A549 (cell line): ENCODE results near the gene KAT7. TPM values are rescaled to one million over a fixed set of nuclear protein-coding genes. Genes with fewer than 3 reads are reported as not detected.

Source experiments
- ATAC-seq, 2 experiments: fragments of 200-7000 bp in 1 of 2; fragments of >200 bp in 1 of 2; cut with Nextera tagmentation in 1 of 2; cut with Tn5 transposase in 1 of 2; 3 replicates each; pipeline versions ENCODE4 v1.8.0 to v1.9.1; 2018 to 2020; ENCODE audit warnings: mild to moderate bottlenecking in 1 of 2, moderate library complexity in 1 of 2
- CTCF ChIA-PET: fragments of 300-600 bp; sonication (Branson Sonifier 250); formaldehyde crosslinking; extraction: SDS; loops from one replicate; lab custom pipeline; 2021; ENCODE audit warnings: antibody characterized with exemption, inconsistent platforms; lab: Yijun Ruan, JAX
- POLR2A ChIA-PET: fragments of 350-600 bp; formaldehyde crosslinking; extraction: SDS; loops from one replicate; lab custom pipeline; 2021; ENCODE audit warnings: antibody characterized with exemption, inconsistent platforms; lab: Yijun Ruan, JAX
- DNase-seq, 2 experiments: peaks; one replicate each; pipeline versions ENCODE4 v3.0.0 to v3.0.0-alpha.2; 2011 to 2016; ENCODE audit warnings: low read depth in 1 of 2, low spot score in 1 of 2
- FAIRE-seq: peaks from 2 replicates; lab custom pipeline; 2011; peaks lifted over from hg19 to GRCh38; lab: Jason Lieb, UNC
- H3K27ac ChIP-seq, 2 experiments: fragments of >200 bp; sonication (Bioruptor Twin); formaldehyde crosslinking; 3 replicates each; pipeline ENCODE4 v1.5.1; 2016 to 2017
- H3K4me1 ChIP-seq: fragments of >200 bp; sonication (Bioruptor Twin); formaldehyde crosslinking; 3 replicates; pipeline ENCODE4 v1.6.1; 2016
- H3K4me2 ChIP-seq: fragments of >200 bp; sonication (Bioruptor Twin); formaldehyde crosslinking; 3 replicates; pipeline ENCODE4 v1.6.1; 2016
- H3K4me3 ChIP-seq: fragments of >200 bp; sonication (Bioruptor Twin); formaldehyde crosslinking; 3 replicates; pipeline ENCODE4 v1.5.1; 2016
- H3K9me3 ChIP-seq: fragments of >200 bp; sonication (Bioruptor Twin); formaldehyde crosslinking; 3 replicates; pipeline ENCODE4 v1.6.1; 2016
- CEBPB ChIP-seq, 2 experiments: fragments of >200 bp in 1 of 2; sonication (Bioruptor Twin) in 1 of 2; formaldehyde crosslinking in 1 of 2; IDR thresholded peaks; 2 replicates each; pipeline ENCODE4 v1.6.1; 2012 to 2016
- CHD4 ChIP-seq: fragments of 200-600 bp; sonication (generic); IDR thresholded peaks from 2 replicates; pipeline ENCODE4 v1.6.1; 2016; ENCODE audit warnings: antibody characterized with exemption, mild to moderate bottlenecking, borderline replicate concordance
- EHMT2 ChIP-seq: fragments of 200-600 bp; sonication (generic); IDR thresholded peaks from 2 replicates; pipeline ENCODE4 v1.6.1; 2016; ENCODE audit warnings: antibody characterized with exemption, low read depth, mild to moderate bottlenecking, moderate library complexity
- HDAC2 ChIP-seq: fragments of 200-600 bp; sonication (generic); IDR thresholded peaks from 2 replicates; pipeline ENCODE4 v1.6.1; 2016
- HOXA7 ChIP-seq: fragments of 250-450 bp; sonication (Bioruptor Pico); IDR thresholded peaks from 2 replicates; pipeline ENCODE4 v1.5.0; 2020; ENCODE audit warnings: mild to moderate bottlenecking, moderate library complexity
- HOXB5 ChIP-seq: fragments of 250-450 bp; sonication (Bioruptor Pico); IDR thresholded peaks from 2 replicates; pipeline ENCODE4 v1.5.0; 2020; ENCODE audit warnings: mild to moderate bottlenecking, moderate library complexity
- JUNB ChIP-seq: fragments of >200 bp; sonication (Bioruptor Twin); formaldehyde crosslinking; IDR thresholded peaks from 2 replicates; pipeline ENCODE4 v1.6.1; 2016
- MAZ ChIP-seq: fragments of 150-350 bp; IDR thresholded peaks from 2 replicates; pipeline ENCODE4 v1.6.1; 2014; ENCODE audit warnings: antibody characterized with exemption, low read depth, low read length, borderline replicate concordance
- NFE2L2 ChIP-seq: fragments of 150-350 bp; conservative IDR thresholded peaks from 2 replicates; pipeline ENCODE4 v1.6.1; 2014; ENCODE audit warnings: low read length
- NPAS2 ChIP-seq: fragments of 250-450 bp; sonication (Bioruptor Pico); IDR thresholded peaks from 2 replicates; pipeline ENCODE4 v1.8.0; 2022; ENCODE audit warnings: mild to moderate bottlenecking, moderate library complexity, borderline replicate concordance
- NR3C1 ChIP-seq: fragments of >200 bp; sonication (Bioruptor Twin); formaldehyde crosslinking; IDR thresholded peaks from 3 replicates; pipeline ENCODE4 v1.6.1; 2017
- POLR2AphosphoS2 ChIP-seq: conservative IDR thresholded peaks from 2 replicates; pipeline ENCODE4 v1.6.1; 2012; ENCODE audit warnings: low read length, improper control_type of control experiment, inconsistent platforms
- RAD21 ChIP-seq, 2 experiments: fragments of >200 bp in 1 of 2; sonication (Bioruptor Twin) in 1 of 2; formaldehyde crosslinking in 1 of 2; IDR thresholded peaks in 1 of 2; conservative IDR thresholded peaks in 1 of 2; 2 replicates in 1 of 2; 3 replicates in 1 of 2; pipeline ENCODE4 v1.6.1; 2012 to 2018; ENCODE audit warnings: inconsistent platforms in 1 of 2
- RARB ChIP-seq: fragments of 250-450 bp; sonication (Bioruptor Pico); IDR thresholded peaks from 2 replicates; pipeline ENCODE4 v1.8.0; 2021; ENCODE audit warnings: mild to moderate bottlenecking, moderate library complexity
- RCOR1 ChIP-seq: fragments of 150-350 bp; IDR thresholded peaks from 2 replicates; pipeline ENCODE4 v1.6.1; 2014; ENCODE audit warnings: antibody characterized with exemption, low read length, low read depth
- SREBF2 ChIP-seq: fragments of 450-650 bp; IDR thresholded peaks from 2 replicates; pipeline ENCODE4 v1.6.1; 2014; ENCODE audit warnings: mild to moderate bottlenecking, moderate library complexity
- WGBS: methylation state at CpG from one replicate; pipeline ENCODE4 v1.1.6; 2017; ENCODE audit errors: missing lambda C conversion rate; 5-methylcytosine and 5-hydroxymethylcytosine counted together
- polyA plus RNA-seq, 4 experiments: library from polyadenylated mRNA; depleted of rRNA in 3 of 4; stranded (reverse); fragments of >200 nt; fragmentation: RNase III in 1 of 4; extraction: RNeasy Plus Mini Kit Qiagen cat#74134 plus additional on column Dnase treatment in 1 of 4; gene quantifications; 2 replicates in 3 of 4; 3 replicates in 1 of 4; pipeline ENCODE4 v1.2.3, GENCODE V29; 2011 to 2017
- TF ChIP-seq, protein P1 (sequence below): fragments of 200-600 bp; sonication (generic); IDR thresholded peaks from 2 replicates; pipeline ENCODE4 v1.6.1; 2016; ENCODE audit warnings: antibody characterized with exemption, mild to moderate bottlenecking, moderate library complexity
- TF ChIP-seq, protein P2 (sequence below): fragments of 150-350 bp; IDR thresholded peaks from 2 replicates; pipeline ENCODE4 v1.6.1; 2014; ENCODE audit warnings: low read depth, mild to moderate bottlenecking, low read length
- TF ChIP-seq, protein P3 (sequence below): IDR thresholded peaks from 2 replicates; pipeline ENCODE4 v1.6.1; 2012; ENCODE audit warnings: low read depth, borderline replicate concordance
- TF ChIP-seq, protein P4 (sequence below): fragments of 250-450 bp; sonication (Bioruptor Pico); IDR thresholded peaks from 2 replicates; pipeline ENCODE4 v1.5.0; 2020; ENCODE audit warnings: low read depth, mild to moderate bottlenecking, moderate library complexity

KAT7 gene
- polyA plus RNA-seq, 2 of the 4 experiments (the other 2 are of a cell fraction), result 33.2 to 48.7 TPM

DNA sequence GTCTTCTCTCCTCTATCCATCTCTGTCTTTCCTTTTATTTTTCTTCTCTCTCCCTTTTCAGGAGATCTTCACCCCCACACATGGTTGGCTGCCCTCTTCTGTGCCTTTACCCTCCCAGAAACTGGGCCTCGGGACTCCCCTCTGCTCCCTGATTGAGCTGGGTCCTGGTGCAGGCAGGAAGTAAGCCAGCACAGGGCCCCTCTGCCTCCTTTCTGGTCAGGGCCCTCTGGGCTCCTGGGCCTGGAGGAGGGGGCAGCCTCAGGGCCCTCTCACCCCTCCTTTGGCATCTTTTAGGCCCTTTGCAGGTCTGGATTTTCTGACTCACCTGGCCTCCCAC is 80.5 kb downstream of the KAT7 start:
- ChIA-PET CTCF (interaction anchor here (13.1 to 34.2 kb wide), 3 partner anchors 6 to 117 kb away, joined by 194 to 1602 read pairs (median 194); partner anchors contain the start of genes DLX3 and DLX4), POLR2A (no interaction called here)
- Histone ChIP-seq H3K4me2 (no peak overlapping the region), H3K4me1 (no peaks in the 10 kb centered on the region), H3K27ac (no peak overlapping the region), H3K9me3 (no peaks in the 10 kb centered on the region), H3K4me3 (no peak overlapping the region)
- FAIRE-seq (no peak), DNase-seq (no peak), ATAC-seq (no peak)
- WGBS, result 21% methylated on average over 1 of the region's 1 CpG
- TF ChIP-seq HOXB5 (no peak), NR3C1 (no peak), EHMT2 (no peak), NFE2L2 (no peak), SREBF2 (no peak), JUNB (no peak), RCOR1 (no peak), HOXA7 (CRISPR knock-in tag) (no peak), RARB (no peak), CEBPB (IDR thresholded peaks at IDR 0.05) (no peak), NPAS2 (CRISPR knock-in tag) (no peak), MAZ (no peak)
- TF ChIP-seq, protein P1, sequence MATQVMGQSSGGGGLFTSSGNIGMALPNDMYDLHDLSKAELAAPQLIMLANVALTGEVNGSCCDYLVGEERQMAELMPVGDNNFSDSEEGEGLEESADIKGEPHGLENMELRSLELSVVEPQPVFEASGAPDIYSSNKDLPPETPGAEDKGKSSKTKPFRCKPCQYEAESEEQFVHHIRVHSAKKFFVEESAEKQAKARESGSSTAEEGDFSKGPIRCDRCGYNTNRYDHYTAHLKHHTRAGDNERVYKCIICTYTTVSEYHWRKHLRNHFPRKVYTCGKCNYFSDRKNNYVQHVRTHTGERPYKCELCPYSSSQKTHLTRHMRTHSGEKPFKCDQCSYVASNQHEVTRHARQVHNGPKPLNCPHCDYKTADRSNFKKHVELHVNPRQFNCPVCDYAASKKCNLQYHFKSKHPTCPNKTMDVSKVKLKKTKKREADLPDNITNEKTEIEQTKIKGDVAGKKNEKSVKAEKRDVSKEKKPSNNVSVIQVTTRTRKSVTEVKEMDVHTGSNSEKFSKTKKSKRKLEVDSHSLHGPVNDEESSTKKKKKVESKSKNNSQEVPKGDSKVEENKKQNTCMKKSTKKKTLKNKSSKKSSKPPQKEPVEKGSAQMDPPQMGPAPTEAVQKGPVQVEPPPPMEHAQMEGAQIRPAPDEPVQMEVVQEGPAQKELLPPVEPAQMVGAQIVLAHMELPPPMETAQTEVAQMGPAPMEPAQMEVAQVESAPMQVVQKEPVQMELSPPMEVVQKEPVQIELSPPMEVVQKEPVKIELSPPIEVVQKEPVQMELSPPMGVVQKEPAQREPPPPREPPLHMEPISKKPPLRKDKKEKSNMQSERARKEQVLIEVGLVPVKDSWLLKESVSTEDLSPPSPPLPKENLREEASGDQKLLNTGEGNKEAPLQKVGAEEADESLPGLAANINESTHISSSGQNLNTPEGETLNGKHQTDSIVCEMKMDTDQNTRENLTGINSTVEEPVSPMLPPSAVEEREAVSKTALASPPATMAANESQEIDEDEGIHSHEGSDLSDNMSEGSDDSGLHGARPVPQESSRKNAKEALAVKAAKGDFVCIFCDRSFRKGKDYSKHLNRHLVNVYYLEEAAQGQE, result no peak
- TF ChIP-seq, protein P2, sequence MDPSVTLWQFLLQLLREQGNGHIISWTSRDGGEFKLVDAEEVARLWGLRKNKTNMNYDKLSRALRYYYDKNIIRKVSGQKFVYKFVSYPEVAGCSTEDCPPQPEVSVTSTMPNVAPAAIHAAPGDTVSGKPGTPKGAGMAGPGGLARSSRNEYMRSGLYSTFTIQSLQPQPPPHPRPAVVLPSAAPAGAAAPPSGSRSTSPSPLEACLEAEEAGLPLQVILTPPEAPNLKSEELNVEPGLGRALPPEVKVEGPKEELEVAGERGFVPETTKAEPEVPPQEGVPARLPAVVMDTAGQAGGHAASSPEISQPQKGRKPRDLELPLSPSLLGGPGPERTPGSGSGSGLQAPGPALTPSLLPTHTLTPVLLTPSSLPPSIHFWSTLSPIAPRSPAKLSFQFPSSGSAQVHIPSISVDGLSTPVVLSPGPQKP, result no peak
- TF ChIP-seq, protein P3, sequence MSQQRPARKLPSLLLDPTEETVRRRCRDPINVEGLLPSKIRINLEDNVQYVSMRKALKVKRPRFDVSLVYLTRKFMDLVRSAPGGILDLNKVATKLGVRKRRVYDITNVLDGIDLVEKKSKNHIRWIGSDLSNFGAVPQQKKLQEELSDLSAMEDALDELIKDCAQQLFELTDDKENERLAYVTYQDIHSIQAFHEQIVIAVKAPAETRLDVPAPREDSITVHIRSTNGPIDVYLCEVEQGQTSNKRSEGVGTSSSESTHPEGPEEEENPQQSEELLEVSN, result no peak
- TF ChIP-seq, protein P4, sequence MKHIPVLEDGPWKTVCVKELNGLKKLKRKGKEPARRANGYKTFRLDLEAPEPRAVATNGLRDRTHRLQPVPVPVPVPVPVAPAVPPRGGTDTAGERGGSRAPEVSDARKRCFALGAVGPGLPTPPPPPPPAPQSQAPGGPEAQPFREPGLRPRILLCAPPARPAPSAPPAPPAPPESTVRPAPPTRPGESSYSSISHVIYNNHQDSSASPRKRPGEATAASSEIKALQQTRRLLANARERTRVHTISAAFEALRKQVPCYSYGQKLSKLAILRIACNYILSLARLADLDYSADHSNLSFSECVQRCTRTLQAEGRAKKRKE (CRISPR knock-in tag), result no peak

DNA sequence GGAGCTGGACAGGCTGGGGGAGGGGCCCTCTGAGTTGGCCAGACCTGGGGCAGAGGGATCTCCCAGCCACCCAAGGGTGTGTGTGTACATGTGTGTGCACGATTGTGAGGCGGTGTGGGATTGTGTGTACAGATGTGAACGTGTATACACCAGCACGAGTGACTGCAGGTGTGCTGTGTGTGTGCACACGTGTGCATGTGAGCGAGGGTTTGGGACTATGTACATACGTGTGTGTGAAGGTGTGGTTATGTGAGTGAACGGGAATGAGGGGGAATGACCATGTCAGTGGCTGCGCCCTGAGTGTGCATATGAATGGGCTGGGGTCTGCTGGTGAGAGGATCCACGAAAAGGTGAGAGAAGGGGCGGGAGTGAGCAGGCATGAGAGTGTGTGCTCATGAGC is 81.8 kb downstream of the KAT7 start:
- WGBS, result 67% methylated on average over 11 of the region's 11 CpGs
- FAIRE-seq (no peak), DNase-seq (no peak), ATAC-seq (no peak)
- Histone ChIP-seq H3K4me1 (no peaks in the 10 kb centered on the region), H3K4me2 (no peak overlapping the region), H3K27ac (no peak overlapping the region), H3K9me3 (no peaks in the 10 kb centered on the region), H3K4me3 (no peak overlapping the region)
- TF ChIP-seq CEBPB (IDR thresholded peaks at IDR 0.05) (no peak), JUNB (no peak), POLR2AphosphoS2 (no peak), RARB (no peak), EHMT2 (no peak), HDAC2 (no peak), CHD4 (no peak), RAD21 (conservative IDR thresholded peaks at IDR 0.05 in 1 of 2, IDR thresholded peaks at IDR 0.05 in 1 of 2) (no peak)
- ChIA-PET CTCF (interaction anchor here (1.0 to 34.2 kb wide), 7 partner anchors 7 to 116 kb away, joined by 3 to 1602 read pairs (median 6); partner anchors contain the start of genes DLX3 and DLX4), POLR2A (no interaction called here)
